GOT3 (cell line): ENCODE results near the gene CAPN5.
"Not testable (repeated sequence)": the region's sequence is repeated elsewhere in the genome, so short reads cannot be mapped to it uniquely, and the experiment has no call there.

ENCODE experiments used
- DNase-seq: peaks from one replicate; lab custom pipeline; 2025; ENCODE audit warnings: mixed read lengths; lab: John Stamatoyannopoulos, UW

The CAPN5 gene

GRCh38 chr11:77042111-77042726 lies 24.6 kb upstream of the CAPN5 start:
- no peak for DNase-seq

DNA sequence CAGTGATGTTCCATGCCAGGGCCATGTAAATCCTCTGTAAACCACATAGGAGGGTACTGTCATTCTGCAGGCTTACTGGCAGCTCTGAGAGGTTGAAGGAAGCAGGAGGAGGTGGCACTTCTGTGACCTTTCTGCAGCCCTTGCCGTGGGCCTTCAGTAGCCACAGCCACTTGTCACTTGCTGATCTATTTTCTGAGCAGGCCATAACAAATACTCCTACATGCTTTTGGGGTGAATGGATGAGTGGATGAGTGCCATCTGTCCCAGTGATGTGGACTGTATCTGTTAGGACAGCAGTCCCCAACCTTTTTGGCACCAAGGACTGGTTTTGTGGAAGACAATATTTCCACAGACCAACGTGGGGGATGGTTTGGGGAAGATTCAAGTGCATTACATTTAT lies 22.4 kb upstream of the CAPN5 start:
- no peak for DNase-seq

DNA sequence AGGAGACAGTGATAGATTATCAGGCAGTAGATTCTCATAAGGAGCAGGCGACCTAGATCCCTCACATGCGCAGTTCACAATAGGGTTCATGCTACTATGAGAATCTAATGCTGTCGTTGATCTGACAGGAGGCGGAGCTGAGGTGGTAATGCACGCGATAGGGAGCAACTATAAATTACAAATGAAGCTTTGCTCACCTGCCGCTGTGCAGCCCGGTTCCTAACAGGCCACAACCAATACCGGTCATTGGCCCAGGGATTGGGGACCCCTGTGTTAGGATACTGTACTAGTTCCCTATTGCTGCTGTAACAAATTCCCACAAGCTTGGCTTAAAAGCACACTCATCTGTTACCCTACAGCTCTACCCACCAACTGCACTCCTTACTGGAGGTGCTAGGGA lies 21.9 kb upstream of the CAPN5 start:
- DNase-seq, result no peak

GRCh38 chr11:77046060-77046501 lies 20.7 kb upstream of the CAPN5 start:
- no peak for DNase-seq

DNA sequence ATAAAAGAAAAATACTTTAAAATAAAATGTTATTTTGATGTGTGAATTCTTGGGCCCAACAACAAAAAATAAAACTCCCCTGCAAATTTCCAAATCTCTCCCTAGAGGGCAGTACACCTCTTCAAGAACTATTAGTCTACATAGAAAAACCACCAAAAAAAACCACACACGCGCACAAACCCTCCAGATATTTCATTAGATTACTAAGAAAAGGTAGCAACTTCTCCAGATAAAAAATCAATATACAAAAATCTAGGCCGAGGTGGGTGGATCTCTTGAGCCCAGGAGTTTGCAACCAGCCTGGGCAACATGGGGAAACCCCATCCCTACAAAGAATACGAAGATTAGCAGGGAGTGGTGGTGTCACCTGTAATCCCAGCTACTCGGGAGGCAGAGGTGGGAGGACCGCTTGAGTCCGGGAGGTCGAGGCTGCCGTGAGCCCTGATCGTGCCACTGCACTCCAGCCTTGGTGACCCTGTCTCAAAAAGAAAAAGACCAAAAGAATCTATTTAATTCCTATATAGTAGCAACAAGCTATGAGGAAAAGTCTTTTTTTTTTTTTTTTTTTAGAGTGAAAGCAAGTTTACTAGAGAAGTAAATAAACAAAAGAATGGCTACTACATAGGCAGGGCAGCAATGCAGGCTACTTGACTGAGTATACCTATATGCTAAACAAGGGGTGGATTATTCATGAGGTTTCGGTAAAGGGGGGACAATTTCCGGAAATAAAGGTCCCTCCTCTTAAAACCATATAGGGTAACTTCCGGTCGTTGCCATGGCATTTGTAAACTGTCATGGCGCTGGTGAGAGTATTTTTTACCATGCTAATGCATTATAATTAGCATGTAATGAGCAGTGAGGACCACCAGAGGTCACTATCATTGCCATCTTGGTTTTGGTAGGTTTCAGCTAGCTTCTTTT lies 19.5 kb upstream of the CAPN5 start:
- DNase-seq, result no peak

DNA sequence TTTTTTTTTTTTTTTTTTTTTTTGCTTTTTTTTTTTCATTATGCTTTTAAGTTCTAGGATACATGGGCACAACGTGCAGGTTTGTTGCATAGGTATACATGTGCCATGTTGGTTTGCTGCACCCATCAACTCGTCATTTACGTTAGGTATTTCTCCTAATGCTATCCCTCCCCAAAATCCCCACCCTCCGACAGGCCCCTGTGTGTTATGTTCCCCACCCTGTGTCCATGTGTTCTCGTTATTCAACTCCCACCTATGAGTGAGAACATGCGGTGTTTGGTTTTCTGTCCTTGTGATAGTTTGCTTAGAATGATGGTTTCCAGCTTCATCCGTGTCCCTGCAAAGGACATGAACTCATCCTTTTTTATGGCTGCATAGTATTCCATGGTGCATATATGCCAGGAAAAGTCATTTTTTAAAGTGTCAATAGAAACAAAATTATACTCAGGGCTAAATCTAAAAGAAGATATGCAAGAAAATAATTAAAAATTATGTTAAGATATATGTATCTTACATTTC lies 18.8 kb upstream of the CAPN5 start:
- DNase-seq, result not testable (repeated sequence)

- DNase-seq, result no peak
Measured at GRCh38 chr11:77049026-77049425, 17.7 kb upstream of the CAPN5 start.

DNA sequence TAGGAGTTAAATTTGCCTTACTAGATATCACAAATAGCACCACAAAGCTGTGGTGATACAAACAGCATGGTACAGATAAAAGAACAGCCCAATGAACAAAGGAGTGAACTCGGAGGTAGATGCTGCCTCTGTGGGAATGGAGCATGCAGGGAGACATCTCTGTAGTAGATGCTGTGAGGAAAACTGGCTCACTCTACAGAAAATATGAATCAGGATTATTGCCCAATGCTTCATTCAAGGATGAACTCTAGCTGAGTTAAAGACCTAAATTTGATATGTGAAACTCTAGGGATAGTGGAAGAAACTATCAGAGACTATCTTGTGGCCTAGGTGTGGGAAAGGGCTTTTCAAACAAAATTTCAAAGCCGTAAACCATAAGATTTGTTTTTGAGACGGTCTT lies 15.3 kb upstream of the CAPN5 start:
- DNase-seq, result no peak

DNA sequence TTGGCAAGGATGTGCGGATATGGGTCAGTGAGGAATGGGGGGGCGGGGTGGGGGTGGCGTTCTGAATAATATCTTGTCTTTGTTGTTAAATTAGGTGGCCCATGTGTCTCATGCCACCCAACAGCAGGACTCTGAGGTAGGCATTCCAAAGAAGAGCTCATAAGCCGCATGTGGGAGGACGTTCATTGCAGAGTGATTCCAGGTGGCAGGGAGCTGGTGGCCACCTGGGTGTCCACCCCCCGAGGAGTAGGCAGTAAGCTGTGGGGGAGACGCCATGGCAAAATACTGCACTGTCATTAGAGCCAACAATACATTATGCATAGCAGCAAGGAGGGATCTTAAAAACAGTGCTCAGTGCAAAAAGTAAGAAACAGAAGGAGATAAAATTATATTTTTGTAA lies 14.3 kb upstream of the CAPN5 start:
- DNase-seq, result no peak

DNA sequence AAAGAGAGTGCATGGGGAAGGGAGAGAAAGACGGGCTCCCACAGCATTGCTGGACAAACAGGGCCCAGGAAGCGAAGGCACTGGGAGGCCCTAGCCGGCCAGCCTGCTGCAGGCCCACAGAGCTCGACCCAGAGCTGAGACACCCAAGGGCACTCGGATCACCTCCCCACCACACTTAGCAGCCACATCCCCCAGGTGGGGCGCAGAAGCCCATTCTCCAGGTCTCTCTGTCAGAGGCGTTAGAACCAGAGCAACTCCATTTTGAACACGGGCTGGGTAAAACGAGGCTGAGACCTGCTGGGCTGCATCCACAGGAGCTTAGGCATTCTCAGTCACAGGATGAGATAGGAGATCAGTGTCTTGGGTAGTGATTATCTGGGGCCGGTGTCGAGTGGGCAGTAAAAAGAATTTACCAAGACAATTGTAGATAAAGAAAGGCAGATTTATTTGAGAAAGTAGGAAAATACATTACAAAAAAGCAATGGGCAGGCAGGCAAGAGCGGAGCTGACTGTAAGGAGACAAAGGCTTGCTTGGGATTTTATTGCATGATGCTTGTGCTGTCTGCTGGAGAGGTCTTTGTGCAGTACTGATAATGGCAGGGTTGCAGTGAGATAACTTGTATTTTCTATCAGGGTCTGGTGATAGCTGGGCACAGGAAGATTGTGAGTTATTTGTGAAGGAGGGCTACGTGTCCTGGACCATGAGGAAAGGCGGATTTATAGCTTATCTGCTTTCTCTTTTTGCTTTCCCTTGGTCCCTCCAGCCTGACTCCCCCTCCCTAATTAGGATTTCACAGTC lies 13.4 kb upstream of the CAPN5 start:
- no peak for DNase-seq

- DNase-seq, result no peak
Measured at GRCh38 chr11:77054084-77054483, 12.7 kb upstream of the CAPN5 start.

DNA sequence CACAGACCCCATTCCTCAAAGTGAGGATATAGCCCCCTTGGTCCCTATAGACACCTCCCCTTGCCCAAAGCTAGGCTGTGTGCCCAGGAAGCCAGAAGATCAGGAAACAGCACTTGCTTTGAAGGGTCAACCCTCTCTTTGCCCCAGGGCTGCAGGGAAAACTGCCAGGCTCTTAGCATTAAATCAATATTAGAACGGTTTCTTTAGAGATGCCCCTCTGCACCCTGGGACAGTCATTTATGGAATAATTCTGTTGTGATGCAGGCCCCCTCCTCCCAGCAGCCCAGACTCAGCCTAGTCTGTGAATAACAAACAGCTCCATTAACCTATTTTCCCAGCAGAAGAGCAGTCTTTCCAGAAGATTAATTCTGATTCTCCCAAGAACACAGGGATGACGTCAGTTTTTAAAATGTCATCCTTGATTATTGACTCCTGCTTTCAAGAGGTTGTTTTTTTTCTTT lies 11.6 kb upstream of the CAPN5 start:
- DNase-seq, result no peak

DNA sequence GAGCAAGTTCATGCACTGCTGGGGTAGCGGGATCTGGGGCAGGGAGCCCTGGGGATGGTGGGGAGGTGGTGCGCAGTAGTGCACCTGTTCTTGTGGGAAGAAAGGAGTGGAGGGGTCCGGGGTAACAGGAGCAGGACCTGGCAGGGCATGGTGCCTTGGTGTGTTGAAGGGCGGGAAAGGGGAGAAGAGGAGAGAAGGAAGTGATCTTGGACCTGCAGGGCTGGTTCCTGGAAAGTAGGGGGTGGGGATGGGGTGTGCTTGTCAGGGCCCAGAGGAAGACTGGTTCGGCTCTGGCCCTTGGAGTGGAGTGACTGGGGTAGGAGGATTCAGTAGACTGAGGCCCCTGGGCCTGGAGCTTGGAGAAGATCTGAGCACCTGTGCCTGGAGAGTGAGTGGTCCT lies 10.9 kb upstream of the CAPN5 start:
- no peak for DNase-seq

- no peak for DNase-seq
Measured at GRCh38 chr11:77056814-77057402, 9.9 kb upstream of the CAPN5 start.

- no peak for DNase-seq
Measured at GRCh38 chr11:77057938-77058474, 8.8 kb upstream of the CAPN5 start.

DNA sequence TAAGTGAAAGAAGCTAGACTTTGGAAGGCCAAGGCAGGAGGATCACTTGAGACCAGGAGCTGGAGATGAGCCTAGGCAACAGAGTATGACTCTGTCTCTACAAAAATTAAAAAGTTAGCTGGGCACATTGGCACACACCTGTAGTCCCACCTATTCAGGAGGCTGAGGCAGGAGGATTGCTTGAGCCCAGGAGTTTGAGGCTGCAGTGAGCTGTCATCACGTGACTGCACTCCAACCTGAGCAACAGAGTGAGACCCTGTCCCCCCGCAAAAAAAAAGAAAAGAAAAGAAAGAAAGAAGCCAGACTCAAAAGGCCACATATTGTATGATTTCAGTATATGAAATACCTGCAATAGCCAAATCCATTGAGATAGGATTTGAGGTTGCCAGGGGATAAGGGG lies 7.9 kb upstream of the CAPN5 start:
- no peak for DNase-seq

DNA sequence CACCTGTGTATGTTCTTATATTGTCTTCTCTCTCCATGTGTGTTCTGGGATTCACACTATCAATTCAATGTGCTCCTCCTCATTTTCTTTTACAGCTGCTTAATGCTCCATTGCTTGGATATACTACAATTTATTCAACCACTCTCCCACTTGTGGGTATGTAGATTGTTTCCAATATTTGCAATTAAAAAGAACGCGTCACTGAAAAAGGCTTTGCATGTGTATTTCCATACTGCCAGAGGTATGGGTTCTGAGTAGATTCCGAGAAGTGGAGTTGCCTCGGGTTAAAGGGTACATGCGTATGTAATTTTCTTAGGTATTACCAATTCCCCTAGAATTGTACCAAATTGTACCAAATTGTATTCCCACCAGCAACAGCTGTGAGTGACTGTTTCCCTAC lies 7.0 kb upstream of the CAPN5 start:
- no peak for DNase-seq

DNA sequence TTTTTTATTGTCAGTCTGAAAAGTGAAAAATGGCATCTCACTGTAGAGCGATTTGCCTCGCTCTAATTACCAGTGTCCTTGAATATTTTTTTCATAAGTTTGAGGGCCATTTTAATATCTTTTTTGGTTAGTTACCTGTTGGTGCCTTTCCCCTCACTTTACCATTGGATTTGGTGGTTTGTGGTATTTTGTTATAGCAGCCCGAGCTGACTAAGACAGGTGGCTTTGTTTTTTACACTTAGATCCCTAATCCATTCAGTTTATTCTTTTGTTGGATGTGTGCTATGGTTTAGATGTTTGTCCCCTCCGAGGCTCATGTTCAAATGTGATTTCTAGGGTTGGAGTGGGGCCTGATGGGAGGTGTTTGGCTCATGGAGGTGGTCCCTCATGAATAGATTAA lies 6.5 kb upstream of the CAPN5 start:
- DNase-seq, result no peak

- not testable (repeated sequence) for DNase-seq
Measured at GRCh38 chr11:77061258-77061657, 5.5 kb upstream of the CAPN5 start.

DNA sequence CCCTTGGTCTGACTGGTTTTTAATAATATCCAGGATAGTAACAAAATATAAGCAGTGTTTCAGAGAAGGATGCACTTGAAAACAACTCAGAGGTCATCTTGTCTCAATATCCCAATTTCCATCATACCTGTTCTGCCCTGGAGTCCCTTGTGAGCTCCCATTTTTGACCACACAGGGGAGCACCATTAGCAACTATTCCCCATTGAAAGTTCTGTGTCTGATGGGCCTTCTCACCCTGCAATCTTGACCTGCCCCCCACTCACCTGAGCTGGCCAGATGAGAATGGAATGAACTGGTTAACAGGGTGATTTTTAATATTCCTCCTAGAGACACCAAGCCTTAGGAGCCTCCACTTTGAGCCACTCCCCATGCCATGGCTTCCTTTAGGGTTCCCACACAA lies 3.8 kb upstream of the CAPN5 start:
- no peak for DNase-seq

GRCh38 chr11:77063407-77063806 lies 3.4 kb upstream of the CAPN5 start:
- DNase-seq, result no peak

DNA sequence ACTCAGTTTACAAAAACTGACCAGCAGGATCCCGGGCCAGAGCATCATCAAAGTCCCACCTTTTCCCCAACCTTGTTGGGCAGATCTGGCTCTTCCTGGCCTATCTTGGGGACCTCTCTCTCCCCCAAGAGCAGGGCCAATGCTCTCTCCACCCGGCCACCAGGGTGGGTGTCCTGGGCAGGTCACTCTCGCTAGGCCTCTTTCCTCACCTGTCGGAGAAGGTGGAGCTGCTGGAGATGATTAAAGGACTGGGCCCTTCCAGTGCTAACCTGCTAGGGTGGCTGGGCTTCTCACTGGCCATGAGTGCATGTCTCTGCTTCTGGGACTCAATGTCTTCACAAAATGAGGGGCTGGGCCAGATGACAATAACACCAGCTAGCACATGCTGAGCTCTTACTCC lies 2.9 kb upstream of the CAPN5 start:
- DNase-seq, result no peak
